HG02943 (cell line): Measurements from ENCODE around the gene RASGEF1B.
A peak's percentile ranks its signal among the peaks of the same experiment; 100 is the strongest.
"Not testable (repeated sequence)": the region's sequence is repeated elsewhere in the genome, so short reads cannot be mapped to it uniquely, and the experiment has no call there.

ENCODE experiments used
- ATAC-seq: cut with Tn5 transposase; IDR thresholded peaks from one replicate; pipeline ENCODE4 v1.9.1; 2021; ENCODE audit warnings: mild to moderate bottlenecking, low read depth, moderate library complexity; ENCODE audit not compliant: unreplicated experiment

Gene RASGEF1B

GRCh38 chr4:81436096-81436495, 35.6 kb downstream of the RASGEF1B start:
- no peak for ATAC-seq

DNA sequence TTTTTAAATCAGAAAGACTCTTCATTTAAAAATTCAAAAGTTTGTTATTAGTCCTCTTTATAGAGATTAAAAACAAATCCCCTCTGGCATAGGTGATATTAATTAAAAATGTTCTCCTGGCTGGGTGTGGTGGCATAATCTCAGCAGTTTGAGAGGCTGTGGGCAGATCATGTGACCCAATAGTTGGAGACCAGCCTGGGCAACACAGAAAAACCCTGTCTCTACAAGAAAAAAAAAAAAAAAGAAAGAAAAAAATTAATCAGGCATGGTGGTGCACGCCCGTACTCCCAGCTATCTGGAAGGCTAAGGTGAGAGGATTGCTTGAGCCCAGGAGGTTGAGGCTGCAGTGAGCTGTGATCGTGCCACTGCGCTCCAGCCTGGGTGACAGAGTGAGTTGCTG, 38.9 kb downstream of the RASGEF1B start:
- no peak for ATAC-seq

GRCh38 chr4:81431971-81432370, 39.7 kb downstream of the RASGEF1B start:
- ATAC-seq, result no peak

DNA sequence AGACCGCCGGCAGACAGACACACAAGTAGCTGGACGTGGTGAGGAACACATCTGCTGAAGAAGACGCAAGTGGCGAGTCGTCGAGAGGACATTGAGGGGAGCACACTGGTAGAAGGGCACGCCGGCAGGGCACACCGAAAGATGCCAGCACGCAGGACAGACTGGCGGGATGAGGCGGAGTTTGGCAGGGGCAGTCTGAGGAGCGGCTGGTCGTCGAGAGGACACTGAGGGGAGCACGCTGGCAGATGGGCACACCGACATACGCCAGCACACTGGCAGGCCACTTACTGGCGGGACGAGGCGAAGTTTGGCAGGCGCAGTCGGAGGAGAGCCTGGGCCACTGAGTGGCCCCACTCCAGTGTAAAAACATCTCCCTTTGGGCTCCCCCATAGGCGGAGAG, 42.1 kb downstream of the RASGEF1B start:
- no peak for ATAC-seq

- ATAC-seq, result no peak
Observed at GRCh38 chr4:81429031-81429430, 42.7 kb downstream of the RASGEF1B start.

GRCh38 chr4:81428002-81428401, 43.7 kb downstream of the RASGEF1B start:
- ATAC-seq, result no peak

DNA sequence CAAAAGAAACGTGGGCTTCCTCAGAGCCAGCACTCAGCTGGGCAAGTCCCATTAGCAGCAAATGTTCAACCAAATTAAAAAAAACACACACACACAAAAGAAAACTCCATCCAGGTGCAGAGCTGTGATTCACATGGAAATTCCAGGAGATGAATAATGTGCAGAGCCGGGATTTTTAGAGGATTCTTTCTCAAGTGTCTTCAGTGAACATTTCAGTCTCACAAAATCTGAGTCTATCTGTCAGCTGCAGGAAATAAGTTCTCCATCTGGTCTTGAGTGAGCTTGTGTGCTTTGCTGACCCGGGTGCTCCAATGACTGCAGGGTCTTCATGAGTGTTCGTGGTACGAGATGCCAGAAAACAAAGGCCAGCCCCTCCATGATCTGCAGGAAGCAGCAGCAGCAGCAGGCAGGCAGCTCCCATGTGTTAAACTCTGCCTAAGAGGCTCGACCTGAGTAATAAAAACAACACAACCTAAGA, 44.3 kb downstream of the RASGEF1B start:
- no peak for ATAC-seq

DNA sequence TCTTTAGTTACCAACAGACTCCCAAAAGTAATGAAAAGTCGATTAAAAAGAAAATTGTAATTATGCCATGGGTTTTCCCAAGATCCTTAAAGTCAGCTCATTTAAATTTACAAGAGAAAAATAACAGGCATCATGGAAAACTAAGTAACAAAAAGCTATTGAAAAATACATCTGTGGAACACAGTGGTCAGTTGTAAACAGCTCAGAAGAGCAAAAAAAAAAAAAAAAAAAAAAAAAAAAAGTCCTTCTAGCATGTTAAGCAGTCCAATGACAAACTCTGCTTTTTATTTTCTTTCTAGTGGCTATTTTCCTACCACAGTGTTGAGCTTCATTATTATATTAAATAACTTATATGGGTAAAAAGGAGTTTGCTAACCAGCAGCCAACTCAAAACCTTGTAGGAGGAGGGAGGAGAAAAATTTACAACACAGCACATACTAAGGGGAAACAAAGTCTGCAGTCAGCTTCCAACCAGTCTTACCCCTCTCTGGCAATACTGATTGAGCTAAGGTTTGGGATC, 44.9 kb downstream of the RASGEF1B start:
- no peak for ATAC-seq

DNA sequence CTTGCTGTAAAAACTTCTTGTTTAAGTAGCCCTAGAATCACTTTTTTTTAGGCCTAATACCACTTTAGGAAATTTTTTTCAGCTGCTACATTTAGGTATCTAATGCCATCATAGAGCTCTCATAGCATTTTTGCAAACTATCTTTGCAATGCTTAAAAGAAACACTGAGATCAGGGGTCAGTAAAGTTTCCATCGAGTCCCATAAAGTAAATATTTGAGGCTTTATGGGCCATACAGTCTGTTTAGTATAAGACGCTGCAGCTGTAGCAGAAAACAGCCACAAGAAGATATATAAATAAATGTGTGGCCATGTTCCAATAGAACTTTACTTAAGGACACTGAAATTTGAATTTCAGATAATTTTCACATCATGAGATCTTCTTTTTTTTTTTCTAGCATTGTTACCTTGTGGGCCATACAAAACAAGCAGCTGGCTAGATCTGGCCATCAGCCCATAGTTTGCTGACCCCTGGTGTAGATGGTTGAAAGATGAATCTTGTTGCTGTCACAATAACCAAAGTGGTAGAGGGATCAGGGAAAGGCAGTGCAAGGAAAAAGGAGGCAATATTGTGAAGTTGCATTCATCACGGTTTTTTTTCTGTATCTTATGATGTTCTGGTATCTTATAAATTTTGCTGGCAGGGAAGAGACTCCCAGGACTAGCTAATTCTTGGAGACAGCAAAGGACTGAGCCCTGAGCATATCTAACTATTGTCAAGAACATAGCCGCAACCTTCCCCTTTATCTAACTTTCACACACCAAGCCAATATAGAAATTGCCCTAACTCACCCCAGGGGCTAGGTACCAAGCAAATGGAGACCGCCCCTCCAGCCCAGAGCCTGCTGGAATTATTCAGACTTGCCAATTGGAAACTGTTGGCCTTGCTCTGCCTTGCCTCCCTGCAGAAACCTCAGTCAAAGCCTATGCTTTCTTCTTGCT, 46.6 kb downstream of the RASGEF1B start:
- no peak for ATAC-seq

GRCh38 chr4:81424336-81424735, 47.4 kb downstream of the RASGEF1B start:
- ATAC-seq, result no peak

- no peak for ATAC-seq
Observed at GRCh38 chr4:81422595-81422994, 49.1 kb downstream of the RASGEF1B start.

GRCh38 chr4:81421346-81422218, 50.1 kb downstream of the RASGEF1B start:
- ATAC-seq, result peak; percentile 93

DNA sequence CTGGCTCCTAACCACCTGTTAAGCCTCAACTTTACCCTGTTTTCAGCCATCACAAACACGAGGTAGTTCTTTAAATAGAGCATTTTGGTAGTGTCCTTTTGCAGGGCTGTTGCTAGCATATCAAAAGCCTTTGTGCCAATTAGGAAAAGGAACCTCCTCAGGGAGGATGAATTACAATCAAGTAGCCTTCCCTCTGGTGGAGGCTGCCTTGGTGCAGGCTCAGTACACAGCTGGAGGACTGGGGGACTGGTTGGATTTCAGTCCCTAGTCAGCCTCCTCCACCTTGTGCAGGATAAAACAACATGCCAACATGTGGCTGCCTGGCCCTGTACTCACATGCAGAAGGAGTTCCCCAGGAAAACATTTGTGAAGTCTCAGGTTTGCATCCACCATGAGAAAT, 53.1 kb downstream of the RASGEF1B start:
- no peak for ATAC-seq

DNA sequence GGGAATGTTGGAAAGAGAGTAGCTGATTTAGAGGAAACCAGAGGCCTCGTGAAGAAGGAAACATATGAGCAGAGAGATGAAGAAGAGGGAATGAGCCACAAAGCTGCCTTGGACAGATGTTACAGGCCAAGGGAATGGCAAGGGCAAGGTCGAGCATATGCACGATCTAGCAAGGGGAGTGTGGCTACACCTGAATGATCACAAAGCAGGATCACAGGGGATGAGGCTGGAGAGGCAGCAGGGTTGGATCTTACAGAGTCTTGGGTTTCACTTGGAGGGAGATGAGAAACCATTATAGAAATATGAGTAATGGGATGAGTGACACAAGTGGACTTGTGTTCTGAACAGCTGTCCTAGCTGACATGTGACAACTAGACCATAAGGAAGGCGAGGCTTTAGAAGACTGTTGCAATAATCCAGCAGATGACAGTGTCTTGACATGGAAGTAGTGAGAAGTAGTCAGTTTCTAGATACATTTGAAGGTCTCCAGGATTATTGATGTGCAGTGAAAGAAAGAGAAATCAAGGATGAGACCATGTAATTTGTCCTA, 58.7 kb downstream of the RASGEF1B start:
- ATAC-seq, result no peak

GRCh38 chr4:81410680-81411079, 61.0 kb downstream of the RASGEF1B start:
- no peak for ATAC-seq

DNA sequence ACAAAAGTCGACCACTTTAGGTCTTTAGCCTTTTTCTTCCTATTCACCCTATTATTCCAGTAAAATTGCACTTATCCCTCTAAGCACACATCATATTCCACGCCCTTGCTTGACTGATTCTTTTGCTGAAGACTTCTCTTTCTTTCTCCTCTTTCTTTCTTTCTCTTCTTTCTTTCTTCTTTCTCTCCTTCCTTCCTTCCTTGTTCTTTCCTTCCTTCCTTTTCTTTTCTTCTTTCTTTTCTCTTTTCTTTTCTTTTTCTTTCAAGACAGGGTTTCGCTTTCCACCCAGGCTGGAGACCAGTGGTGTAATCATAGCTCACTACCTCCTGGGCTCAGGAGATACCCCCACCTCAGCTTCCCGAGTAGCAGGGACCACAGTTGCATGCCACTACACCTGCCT, 61.9 kb downstream of the RASGEF1B start:
- no peak for ATAC-seq

- no peak for ATAC-seq
Observed at GRCh38 chr4:81408341-81408740, 63.4 kb downstream of the RASGEF1B start.

DNA sequence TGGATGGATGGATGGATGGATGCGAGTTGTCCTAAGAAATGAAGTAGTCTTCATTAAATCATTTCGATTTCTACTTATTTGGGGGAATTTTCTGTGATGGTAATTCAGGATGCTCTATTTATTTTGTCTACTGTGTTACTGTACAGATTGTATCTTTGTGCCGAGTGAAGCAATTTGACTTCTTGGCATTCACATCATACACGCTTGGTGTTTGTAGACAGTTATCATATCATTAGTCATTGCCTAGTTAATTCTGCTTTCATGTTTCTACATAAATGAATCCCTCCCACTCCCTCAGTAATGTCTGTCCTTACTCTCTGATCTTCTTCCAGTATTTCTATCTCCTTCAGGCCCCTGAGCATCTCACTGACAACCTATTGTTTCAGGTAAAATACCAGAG, 64.0 kb downstream of the RASGEF1B start:
- ATAC-seq, result no peak

- not testable (repeated sequence) for ATAC-seq
Observed at GRCh38 chr4:81406481-81406880, 65.2 kb downstream of the RASGEF1B start.

DNA sequence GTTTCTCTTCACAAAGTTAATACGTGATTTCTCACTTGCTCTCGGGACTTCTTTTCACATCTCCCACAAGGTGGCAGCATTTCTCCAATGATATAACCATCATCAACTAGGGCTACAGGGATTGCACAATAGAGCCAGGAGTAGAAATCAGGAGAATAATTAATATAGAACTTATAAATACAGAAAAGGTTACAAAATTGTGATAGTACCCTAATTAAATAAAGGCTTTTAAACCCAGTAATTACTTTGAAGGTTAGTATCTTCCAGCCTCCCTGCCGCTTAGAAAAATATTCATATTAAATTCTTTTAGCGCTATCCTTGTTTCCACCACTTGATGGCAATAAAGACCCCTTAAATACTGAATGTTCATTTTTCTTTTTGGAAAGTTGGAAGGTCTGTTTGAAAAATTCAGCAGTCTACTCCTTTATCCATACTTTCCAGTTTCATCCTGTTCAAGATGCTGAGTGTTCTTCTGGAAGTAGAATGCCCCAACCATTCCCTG, 65.8 kb downstream of the RASGEF1B start:
- ATAC-seq, result peak; percentile 81

DNA sequence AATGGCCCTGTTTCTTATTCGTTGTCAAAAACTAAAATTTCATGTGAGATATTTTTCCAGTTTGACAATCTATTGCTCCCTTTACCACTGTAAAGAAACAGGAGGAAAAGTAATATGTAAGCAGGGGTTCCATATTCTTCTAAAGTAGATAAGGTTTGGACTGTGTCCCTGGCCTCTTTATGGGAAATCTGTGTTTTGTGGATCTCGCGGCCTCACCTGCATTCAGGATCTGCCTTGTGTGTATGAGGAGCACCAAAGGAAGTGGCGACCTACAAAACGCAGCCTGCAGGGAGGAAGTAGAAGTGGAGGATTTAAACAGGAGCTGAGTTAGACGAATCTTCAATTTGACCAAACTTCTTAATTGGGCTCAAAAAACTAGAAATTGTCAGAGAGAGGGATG, 67.0 kb downstream of the RASGEF1B start:
- no peak for ATAC-seq
